ENCODE data around the gene KIF26A.

Gene KIF26A

DNA sequence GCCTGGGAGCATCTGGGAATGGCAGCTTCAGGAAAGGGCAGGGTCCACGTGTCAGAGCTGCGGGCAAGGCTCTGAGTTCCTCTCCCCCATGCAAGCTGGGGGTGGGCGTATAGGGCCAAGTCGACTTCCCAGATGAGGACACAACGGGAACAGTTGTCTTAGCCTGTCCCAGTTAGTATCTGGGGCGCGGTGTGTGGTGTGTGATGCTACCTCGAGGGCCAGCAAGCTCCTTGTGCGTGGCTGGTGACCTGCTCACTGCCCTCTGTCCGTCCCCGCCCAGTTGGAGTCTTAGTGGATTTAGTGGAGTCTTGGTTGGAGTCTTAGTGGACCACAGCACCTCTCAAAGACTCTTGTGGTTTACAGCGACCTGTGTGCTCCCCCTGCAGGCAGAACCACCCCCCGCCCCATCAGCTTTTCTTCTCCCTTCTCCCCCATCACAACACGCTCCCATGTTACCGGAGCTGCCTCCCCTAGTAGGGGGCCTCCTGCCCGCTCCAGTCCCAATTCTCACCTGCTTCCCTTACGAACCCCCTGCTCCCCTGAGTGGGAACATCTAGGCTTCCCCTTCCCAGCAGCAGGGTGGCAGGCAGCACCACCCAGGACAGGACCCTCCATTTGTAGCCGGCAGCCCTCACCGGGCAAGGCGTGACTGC lies 44.2 kb upstream of the KIF26A start:
- Histone ChIP-seq H3F3A (ENCODE audit: insufficient read depth) (no peaks in the 10 kb centered on the region), H3K4me3 (ENCODE audit: insufficient read depth, low read length, poor library complexity, severe bottlenecking) (no peak overlapping the region), H3K36me3 (ENCODE audit: low read length) (no peaks in the 10 kb centered on the region), H3K9ac (ENCODE audit: low read length) (no peak overlapping the region), H4K20me1 (ENCODE audit: low read depth, low read length) (no peaks in the 10 kb centered on the region), H3K27ac (ENCODE audit: low read depth, low read length) (no peak overlapping the region), H3K9me2 (replicated peaks; ENCODE audit: insufficient read depth, low read length) (no peaks in the 10 kb centered on the region), H3K9me3 (ENCODE audit: insufficient read depth, low read length) (no peaks in the 10 kb centered on the region), H3K79me2 (ENCODE audit: insufficient read depth, low read length) (no peaks in the 10 kb centered on the region), H2AFZ (ENCODE audit: low read depth, low read length, severe bottlenecking) (no peak overlapping the region), H3K4me2 (ENCODE audit: low read depth, low read length, poor library complexity, severe bottlenecking) (no peak overlapping the region), H3K27me3 (ENCODE audit: low read length) (no peaks in the 10 kb centered on the region)
- TF ChIP-seq, protein P1, sequence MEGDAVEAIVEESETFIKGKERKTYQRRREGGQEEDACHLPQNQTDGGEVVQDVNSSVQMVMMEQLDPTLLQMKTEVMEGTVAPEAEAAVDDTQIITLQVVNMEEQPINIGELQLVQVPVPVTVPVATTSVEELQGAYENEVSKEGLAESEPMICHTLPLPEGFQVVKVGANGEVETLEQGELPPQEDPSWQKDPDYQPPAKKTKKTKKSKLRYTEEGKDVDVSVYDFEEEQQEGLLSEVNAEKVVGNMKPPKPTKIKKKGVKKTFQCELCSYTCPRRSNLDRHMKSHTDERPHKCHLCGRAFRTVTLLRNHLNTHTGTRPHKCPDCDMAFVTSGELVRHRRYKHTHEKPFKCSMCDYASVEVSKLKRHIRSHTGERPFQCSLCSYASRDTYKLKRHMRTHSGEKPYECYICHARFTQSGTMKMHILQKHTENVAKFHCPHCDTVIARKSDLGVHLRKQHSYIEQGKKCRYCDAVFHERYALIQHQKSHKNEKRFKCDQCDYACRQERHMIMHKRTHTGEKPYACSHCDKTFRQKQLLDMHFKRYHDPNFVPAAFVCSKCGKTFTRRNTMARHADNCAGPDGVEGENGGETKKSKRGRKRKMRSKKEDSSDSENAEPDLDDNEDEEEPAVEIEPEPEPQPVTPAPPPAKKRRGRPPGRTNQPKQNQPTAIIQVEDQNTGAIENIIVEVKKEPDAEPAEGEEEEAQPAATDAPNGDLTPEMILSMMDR (IDR thresholded peaks at IDR 0.05; ENCODE audit: insufficient read depth, low read length, poor library complexity, severe bottlenecking): no peak

DNA sequence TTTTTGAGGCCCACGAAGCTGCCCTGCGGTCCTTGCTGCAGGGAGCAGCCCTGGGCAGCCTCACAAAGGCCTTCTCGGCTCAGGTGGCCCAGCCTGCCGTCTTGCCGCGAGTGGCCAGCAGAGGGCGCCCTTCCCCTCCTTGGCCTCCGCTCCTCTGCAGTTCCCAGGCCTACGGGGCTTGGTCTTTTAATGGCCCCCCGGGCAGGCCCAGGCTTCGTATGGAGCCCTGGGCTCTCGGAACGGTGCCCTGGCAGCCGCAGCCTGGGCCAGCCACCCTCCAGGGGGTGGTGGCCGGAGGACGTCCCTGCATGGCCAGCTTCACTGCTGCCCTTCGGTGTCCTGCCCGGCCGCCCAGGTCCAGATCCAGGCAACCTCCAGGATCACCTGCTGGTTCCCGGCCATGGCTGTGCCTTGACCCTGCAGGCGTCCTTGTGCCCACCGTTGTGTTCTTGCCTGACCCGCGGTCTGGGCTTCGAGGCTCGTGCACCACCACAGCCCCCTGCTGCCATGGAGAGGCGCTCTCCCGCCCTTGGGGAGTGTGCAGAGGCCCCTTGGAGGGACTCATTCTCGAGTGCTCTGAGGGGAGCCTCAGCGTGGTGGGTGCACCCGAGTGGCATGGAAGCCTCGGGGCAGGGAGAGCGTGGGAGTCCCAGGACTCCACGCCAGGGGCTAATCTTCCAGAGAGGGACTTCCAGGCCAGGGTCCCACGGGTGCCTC lies 43.5 kb upstream of the KIF26A start:
- Histone ChIP-seq H3K27me3 (ENCODE audit: low read length) (no peaks in the 10 kb centered on the region), H3K4me3 (ENCODE audit: insufficient read depth, low read length, poor library complexity, severe bottlenecking) (no peak overlapping the region), H3K36me3 (ENCODE audit: low read length) (no peaks in the 10 kb centered on the region), H2AFZ (ENCODE audit: low read depth, low read length, severe bottlenecking) (no peak overlapping the region), H3K4me2 (ENCODE audit: low read depth, low read length, poor library complexity, severe bottlenecking) (no peak overlapping the region), H3K27ac (ENCODE audit: low read depth, low read length) (no peak overlapping the region), H4K20me1 (ENCODE audit: low read depth, low read length) (no peaks in the 10 kb centered on the region), H3K9me2 (replicated peaks; ENCODE audit: insufficient read depth, low read length) (no peaks in the 10 kb centered on the region), H3K9ac (ENCODE audit: low read length) (no peak overlapping the region), H3K79me2 (ENCODE audit: insufficient read depth, low read length) (no peaks in the 10 kb centered on the region), H3F3A (ENCODE audit: insufficient read depth) (no peaks in the 10 kb centered on the region), H3K9me3 (ENCODE audit: insufficient read depth, low read length) (no peaks in the 10 kb centered on the region)
- TF ChIP-seq, protein P1 (IDR thresholded peaks at IDR 0.05; ENCODE audit: insufficient read depth, low read length, poor library complexity, severe bottlenecking): peak; percentile 80
- TF ChIP-seq EZH2phosphoT487 (conservative IDR thresholded peaks at IDR 0.05; ENCODE audit: low read length): no peak

- Histone ChIP-seq H3F3A (ENCODE audit: insufficient read depth) (no peaks in the 10 kb centered on the region), H3K9me3 (ENCODE audit: insufficient read depth, low read length) (no peaks in the 10 kb centered on the region), H4K20me1 (ENCODE audit: low read depth, low read length) (no peaks in the 10 kb centered on the region), H2AFZ (ENCODE audit: low read depth, low read length, severe bottlenecking) (no peak overlapping the region), H3K9me2 (replicated peaks; ENCODE audit: insufficient read depth, low read length) (no peaks in the 10 kb centered on the region), H3K4me2 (ENCODE audit: low read depth, low read length, poor library complexity, severe bottlenecking) (no peak overlapping the region), H3K4me3 (ENCODE audit: insufficient read depth, low read length, poor library complexity, severe bottlenecking) (no peak overlapping the region), H3K36me3 (ENCODE audit: low read length) (no peaks in the 10 kb centered on the region), H3K27me3 (ENCODE audit: low read length) (no peaks in the 10 kb centered on the region), H3K27ac (ENCODE audit: low read depth, low read length) (no peak overlapping the region), H3K79me2 (ENCODE audit: insufficient read depth, low read length) (no peaks in the 10 kb centered on the region), H3K9ac (ENCODE audit: low read length) (no peak overlapping the region)
- TF ChIP-seq, protein P1 (IDR thresholded peaks at IDR 0.05; ENCODE audit: insufficient read depth, low read length, poor library complexity, severe bottlenecking): no peak
- no peak for TF ChIP-seq EZH2phosphoT487 (conservative IDR thresholded peaks at IDR 0.05; ENCODE audit: low read length)
These were observed 42.7 kb upstream of the KIF26A start for GRCh38 chr14:104095426-104096310.
